Measurements from ENCODE around the gene SCYGR1. TPM values are rescaled to one million over a fixed set of nuclear protein-coding genes. Genes with fewer than 3 reads are reported as not detected.

The SCYGR1 gene
- total RNA-seq, 2 donors from 2014 or later = not detected

GRCh38 chr2:227423656-227424499, 36.1 kb upstream of the SCYGR1 start:
- Histone ChIP-seq H3K4me1 (no peaks in the 10 kb centered on the region), H3K27ac (no peak overlapping the region), H3K4me3 (no peak overlapping the region), H3K9me3 (no peaks in the 10 kb centered on the region), H3K27me3 (no peaks in the 10 kb centered on the region), H3K36me3 (replicated peaks in 1 of 2; ENCODE audit: insufficient read depth in 1 of 2, low read depth in 2 of 2) (no peaks in the 10 kb centered on the region)
- no peak for ATAC-seq
- TF ChIP-seq POLR2A (IDR thresholded peaks at IDR 0.05) (no peak), CTCF (IDR thresholded peaks at IDR 0.05) (no peak)
- 59 to 64% methylated on average over 10 of the region's 10 CpGs for WGBS, 2 donors
- intact Hi-C loops (cut with DNase I) = no loop called here
- no peak for DNase-seq

GRCh38 chr2:227420087-227421052, 32.6 kb upstream of the SCYGR1 start:
- Histone ChIP-seq H3K9me3 (no peaks in the 10 kb centered on the region), H3K4me1 (no peaks in the 10 kb centered on the region), H3K27ac (no peak overlapping the region), H3K27me3 (no peaks in the 10 kb centered on the region), H3K36me3 (replicated peaks in 1 of 2; ENCODE audit: insufficient read depth in 1 of 2, low read depth in 2 of 2) (no peaks in the 10 kb centered on the region), H3K4me3 (no peak overlapping the region)
- DNase-seq = no peak
- no peak for ATAC-seq
- intact Hi-C loops (cut with DNase I) = no loop called here
- TF ChIP-seq POLR2A (IDR thresholded peaks at IDR 0.05) = no peak
- no peak for TF ChIP-seq CTCF (IDR thresholded peaks at IDR 0.05)
- WGBS, 2 donors = 70 to 73% methylated on average over 15 of the region's 15 CpGs

- Histone ChIP-seq H3K4me1 (no peaks in the 10 kb centered on the region), H3K27me3 (no peaks in the 10 kb centered on the region), H3K4me3 (no peak overlapping the region), H3K27ac (peak overlapping the region in 1 of 4 donors; percentile 59), H3K9me3 (no peaks in the 10 kb centered on the region), H3K36me3 (replicated peaks in 1 of 2; ENCODE audit: insufficient read depth in 1 of 2, low read depth in 2 of 2) (no peaks in the 10 kb centered on the region)
- intact Hi-C loops (cut with DNase I) = loop anchor here (10.0 kb wide), 1 partner anchor 48 kb away; no protein-coding TSS in a partner anchor
- no peak for ATAC-seq
- DNase-seq = no peak
- TF ChIP-seq POLR2A (IDR thresholded peaks at IDR 0.05) (no peak), CTCF (IDR thresholded peaks at IDR 0.05) (no peak)
- WGBS, 2 donors = 73 to 82% methylated on average over 4 of the region's 4 CpGs
These were observed 29.0 kb upstream of the SCYGR1 start for GRCh38 chr2:227416701-227417100.

- 54 to 75% methylated on average over 10 of the region's 10 CpGs for WGBS, 2 donors
- TF ChIP-seq POLR2A (IDR thresholded peaks at IDR 0.05) = no peak
- TF ChIP-seq CTCF (IDR thresholded peaks at IDR 0.05) = no peak
- H3K27me3 ChIP-seq = no peaks in the 10 kb centered on the region
- intact Hi-C loops (cut with DNase I) = loop anchor here (10.0 kb wide), 1 partner anchor 49 kb away; no protein-coding TSS in a partner anchor
- ATAC-seq = peak; percentile 58
- no peak overlapping the region for H3K4me3 ChIP-seq
- peak overlapping the region in 2 of 4 donors; percentile 38 to 59 for H3K27ac ChIP-seq
- H3K9me3 ChIP-seq = no peaks in the 10 kb centered on the region
- no peaks in the 10 kb centered on the region for H3K4me1 ChIP-seq
- H3K36me3 ChIP-seq (replicated peaks in 1 of 2; ENCODE audit: insufficient read depth in 1 of 2, low read depth in 2 of 2) = no peaks in the 10 kb centered on the region
- DNase-seq = peak in 3 of 4 donors; percentile 11 to 51 (median 27)
These were observed 28.0 kb upstream of the SCYGR1 start for GRCh38 chr2:227415538-227416424.

Data from body of pancreas (tissue), 4 donors.